ENCODE data around the gene ADD2.
"Not testable (repeated sequence)": the region's sequence is repeated elsewhere in the genome, so short reads cannot be mapped to it uniquely, and the experiment has no call there.

Gene ADD2

DNA sequence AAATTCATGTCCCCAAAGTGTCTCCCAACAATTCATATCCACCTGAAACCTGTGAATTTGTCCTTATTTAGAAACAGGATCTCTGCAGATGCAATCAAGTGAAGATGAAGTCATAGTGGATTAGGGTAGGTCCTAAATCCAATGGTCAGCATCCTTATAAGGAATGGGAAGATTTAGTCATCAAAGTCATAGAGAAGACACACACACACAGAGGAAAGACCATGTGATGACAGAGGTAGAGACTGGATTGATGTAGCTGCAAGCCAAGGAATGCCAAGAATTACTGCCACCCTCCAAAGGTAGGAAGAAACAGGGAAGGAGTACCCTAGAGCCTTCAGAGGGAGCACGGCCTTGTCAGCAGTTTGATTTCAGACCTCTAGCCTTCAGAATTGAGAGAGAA lies 17.7 kb downstream of the ADD2 start:
- no peak for DNase-seq

DNA sequence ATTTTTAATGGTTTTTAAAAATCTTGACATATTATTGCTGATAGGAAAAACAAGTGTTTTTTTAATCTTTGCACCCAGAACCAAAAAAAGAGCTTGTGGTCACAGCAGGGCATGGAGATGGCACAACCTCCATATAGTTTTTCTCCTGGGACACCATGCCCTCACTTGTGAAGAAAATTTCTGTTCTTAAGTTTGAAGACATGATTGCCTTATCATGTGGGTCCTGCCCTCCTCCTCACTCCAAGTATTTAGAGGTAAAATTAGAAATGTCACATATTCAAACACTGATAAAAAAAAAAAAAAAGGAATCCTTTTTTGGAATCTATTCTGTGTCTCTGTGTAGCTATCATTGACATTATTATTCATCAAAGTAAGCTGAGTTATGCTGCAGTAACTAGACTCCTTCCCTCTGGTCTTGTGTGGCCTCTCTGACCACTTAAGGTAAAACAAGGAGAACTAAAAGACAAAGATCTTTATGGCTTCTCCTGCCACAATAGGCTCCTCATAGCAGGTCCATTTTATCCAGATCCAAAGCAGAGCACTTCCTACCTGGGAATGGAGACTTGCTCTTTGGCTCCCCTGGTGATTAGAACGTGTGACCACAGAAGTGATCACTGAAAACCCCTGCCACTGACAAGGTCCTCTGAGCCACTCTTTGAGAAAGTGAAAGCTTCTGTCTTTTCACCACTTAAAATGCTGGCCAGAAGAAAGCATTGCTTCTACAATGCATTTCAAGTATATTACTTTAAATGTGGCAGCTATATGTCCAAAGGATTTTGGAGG lies 19.8 kb downstream of the ADD2 start:
- peak; percentile 29 for DNase-seq

DNA sequence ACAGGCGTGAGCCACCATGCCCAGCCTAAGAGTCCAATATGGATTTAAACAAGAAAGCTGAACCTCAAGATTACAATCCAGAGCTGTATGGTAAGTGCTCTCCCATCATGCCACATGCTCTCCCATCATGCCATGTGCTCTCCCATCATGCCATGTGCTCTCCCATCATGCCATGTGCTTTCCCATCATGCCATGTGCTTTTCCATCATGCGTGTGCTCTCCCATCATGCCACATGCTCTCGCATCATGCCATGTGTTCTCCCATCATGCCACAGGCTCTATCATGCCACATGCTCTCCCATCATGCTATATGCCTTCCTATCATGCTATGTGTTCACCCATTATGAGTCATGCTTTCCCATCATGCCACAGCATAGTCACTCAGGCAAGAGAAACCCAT lies 20.7 kb downstream of the ADD2 start:
- DNase-seq: no peak

DNA sequence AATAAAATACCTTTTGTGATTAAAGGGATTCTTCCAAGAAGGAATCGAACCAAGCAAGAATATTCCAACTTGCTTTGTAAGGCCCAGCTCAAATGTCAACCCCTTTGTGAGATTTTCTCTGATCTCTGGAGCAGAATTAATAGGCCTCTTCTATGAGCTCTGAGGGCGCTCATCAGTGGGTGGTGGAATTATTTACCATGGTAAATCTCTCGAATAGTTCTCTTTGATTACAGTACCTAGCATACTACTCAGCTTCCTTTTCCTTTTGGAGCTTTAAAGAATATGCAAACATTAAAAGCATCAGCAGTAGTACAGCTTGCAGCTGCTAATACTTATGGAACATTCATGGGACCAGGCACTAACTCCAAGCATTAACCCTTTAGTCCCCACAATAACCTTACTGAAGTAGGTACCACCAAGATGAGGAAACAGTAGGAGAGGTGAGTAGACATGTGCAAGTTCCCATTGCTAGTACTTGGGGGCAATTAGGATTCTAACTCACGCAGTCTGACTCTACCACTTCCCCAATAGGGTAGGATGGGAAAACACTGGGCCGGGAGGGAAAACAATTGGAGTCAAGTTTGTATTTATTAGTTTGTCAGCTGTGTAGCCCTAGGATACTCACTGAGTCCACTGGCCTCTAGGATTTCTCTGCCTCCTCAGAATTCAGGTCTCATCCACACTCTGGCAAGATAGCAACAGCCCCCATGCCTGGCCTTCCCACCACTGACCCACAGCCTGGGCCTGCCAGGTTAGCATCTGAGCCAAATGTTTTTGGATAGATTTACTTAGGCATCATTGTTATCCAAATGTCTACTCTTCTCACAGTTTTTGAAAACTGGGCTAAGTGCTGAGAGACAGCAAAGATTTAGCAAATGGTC lies 21.7 kb downstream of the ADD2 start:
- no peak for DNase-seq

DNA sequence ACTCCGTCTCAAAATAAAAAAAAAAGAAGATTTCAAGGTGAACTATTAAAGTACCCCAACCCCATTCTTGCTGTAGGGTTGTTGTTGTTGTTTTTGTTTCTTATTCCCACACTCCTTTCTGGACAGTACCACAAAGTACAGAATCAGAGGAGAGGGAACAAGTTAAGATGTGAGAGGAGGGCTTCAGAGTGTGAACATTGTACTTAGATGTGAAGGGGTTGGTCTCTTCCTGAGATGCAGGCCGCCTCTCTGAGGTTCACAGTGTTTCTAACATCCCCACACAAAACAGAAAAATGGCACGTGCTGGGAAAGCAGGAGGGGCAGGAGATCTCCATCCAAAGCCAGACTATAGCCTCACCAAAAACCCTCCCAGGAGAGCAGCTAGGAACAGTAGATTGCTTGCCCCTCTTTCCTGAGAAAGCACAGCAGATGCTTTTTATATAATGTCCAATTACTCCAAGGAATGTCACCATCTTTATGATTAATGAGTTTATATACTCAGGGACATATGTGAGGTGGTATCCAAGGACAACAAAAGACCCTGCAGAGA lies 22.6 kb downstream of the ADD2 start:
- DNase-seq: no peak

DNA sequence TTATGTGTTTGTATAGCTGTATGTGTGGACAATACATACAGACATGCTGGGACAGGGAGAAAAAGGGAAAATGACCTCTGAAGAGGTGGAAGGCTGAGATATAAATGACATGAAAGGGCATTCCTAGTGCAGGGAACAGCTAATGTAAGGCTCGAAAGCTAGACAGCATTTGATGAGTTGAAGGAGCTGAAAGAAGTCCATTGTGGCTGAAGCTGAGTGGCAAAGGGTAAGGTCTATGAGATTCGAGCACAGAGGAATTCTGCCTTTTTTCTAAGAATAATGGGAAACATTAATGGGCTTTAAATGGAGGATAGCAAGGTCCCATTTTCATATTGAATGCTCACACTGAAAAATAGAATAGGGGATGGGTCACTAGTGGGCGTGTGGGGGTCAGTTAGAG lies 23.6 kb downstream of the ADD2 start:
- DNase-seq: no peak

DNA sequence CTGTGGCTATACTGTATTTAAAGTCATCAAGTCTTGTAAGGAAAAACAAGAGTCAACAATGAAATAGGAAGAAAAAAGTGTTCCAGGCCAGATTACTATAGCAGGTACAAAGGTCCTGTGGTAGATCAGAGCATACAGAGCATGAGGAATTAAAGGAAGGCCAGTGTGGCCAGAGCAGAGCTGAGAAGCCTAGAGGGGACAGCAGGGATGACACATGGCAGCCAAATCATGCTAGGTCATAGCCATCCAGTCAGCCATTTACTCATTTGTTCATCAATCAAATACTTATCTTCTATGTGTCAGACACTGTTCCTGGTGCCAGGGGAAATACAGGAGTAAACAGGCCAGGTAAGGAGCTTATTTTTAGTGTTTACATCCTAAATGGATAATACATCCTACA lies 24.3 kb downstream of the ADD2 start:
- DNase-seq: no peak

DNA sequence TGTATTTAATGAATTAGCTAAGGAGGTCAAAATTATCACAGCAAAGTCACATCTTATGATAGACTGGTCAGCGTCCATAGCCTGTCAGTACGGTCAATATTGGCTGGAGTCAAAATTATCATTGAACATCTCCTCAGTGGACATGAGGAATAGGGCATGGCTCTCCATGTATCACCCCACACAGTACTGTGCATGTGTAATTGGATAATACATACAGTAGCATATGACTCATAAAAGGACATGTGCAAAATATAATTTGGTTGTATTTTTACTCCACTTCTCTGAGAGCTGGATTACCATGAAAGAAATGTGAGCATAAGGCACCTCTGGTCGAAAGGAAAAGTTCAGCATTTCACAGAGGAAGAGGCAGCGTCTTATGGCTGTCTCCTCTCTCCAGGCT lies 24.9 kb downstream of the ADD2 start:
- DNase-seq: no peak

DNA sequence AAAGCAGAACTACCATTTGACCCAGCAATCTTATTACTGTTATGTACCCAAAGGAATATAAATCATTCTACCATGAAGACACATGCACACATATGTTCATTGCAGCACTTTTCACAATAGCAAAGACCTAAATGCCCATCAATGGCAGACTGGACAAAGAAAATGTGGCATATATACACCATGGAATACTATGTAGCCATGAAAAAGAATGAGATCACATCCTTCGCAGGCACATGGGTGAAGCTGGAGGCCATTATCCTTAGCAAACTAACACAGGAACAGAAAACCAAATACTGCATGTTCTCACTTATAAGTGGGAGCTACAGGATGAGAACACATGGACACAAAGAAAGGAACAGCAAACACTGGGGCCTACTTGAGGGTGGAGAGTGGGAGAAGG lies 28.5 kb downstream of the ADD2 start:
- not testable (repeated sequence) for DNase-seq

DNA sequence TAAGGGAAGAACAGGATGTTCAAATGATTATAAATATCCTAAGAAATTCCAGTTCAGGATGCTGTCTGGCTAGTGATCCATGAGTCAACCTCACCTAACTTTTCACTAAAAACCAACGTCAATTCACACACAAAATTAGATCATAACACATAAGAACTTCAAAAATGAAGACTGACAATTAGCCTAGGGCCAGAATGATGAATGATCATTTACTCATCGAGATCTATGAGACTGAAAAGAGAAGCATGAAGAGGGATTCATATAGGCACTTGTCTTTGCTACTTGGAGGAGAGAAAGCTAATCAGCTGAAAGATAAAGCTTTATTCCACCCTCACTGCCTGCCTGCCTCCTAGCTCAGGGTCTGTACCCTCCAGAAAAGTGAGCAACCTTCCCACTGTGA lies 29.8 kb downstream of the ADD2 start:
- DNase-seq: no peak

DNA sequence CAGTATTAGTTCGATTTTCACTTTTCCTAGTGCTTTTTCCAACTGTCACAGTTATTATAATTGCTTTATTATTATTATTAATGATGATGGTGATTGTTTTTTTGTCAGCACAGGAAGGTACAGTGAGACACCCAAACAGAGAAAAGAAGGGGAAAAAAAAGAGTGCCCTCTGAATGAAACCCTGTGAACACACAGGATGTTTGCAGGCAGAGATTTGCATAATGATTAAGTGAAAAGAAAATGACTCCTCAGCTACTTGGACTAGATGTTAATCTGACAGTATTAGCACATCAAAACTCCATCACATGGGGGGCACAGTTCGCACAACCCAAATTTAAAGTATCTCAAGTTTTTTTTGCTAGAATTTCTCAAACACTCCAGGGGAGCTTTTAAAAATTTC lies 32.9 kb downstream of the ADD2 start:
- no peak for DNase-seq

DNA sequence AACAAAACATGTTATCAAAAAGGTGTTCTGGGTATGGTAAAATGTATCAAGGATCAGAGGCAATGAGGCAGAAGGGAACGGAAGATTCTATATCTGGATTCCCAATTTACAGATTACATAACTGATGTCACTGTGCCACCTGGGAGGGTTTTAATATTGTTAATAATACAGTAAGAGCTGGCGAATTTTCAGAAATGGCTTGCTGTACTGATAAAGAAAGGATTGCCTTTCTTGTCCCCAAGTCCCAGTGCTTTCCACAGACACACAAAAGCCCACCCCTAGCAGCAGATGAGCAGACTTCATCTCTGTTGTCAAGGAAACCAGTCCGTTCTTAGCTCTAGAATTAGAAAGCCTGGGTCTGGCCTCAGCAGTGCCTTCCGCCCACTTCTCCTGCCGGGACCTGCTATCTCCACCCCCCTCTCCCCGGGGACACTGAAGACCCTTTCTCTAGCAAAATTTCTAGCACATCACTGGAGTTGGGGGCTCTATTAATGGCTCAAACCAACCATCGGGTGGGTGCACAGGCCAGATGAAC lies 34.3 kb downstream of the ADD2 start:
- DNase-seq: no peak

DNA sequence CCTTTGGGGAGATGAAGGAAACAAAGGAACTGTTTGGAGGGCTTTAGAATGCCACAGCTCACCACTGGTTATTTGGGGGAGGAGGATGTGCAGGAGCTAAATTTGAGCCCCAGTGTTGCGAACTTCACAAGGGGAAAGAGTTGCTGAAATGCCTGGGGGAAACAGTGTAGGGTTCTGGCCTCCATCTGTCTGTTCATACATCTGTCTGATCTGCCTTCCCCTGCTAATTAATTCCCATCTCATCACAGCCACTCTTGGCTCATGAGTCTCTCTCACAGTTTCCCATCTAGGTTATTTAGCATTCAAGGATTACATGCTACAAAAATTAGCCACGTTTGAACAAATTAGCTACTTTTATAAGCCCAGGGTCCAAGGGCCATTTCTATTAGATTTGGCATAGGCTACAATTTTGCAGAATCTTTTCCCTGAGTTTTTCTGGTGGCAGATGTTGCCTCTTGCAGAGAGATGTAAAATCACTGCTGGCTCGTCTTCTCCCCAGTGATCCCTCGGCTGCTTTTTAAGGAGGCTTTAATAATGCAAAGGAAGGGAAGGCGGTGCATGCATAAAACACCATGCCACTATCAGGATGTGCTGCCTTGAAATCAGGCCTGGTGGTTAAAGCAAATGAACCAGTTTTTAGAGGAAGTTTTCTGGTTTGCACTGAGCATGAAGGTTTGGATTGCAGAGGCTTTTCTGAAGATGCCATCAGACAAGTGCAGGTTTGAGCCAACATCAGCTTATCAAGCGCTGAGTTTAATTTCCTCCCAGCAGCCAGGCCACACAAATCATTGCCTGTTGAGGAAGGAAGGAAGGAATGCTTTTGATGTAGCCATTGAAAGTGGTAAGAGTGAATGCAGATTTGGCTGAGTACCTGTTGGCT lies 35.0 kb downstream of the ADD2 start:
- DNase-seq: no peak

DNA sequence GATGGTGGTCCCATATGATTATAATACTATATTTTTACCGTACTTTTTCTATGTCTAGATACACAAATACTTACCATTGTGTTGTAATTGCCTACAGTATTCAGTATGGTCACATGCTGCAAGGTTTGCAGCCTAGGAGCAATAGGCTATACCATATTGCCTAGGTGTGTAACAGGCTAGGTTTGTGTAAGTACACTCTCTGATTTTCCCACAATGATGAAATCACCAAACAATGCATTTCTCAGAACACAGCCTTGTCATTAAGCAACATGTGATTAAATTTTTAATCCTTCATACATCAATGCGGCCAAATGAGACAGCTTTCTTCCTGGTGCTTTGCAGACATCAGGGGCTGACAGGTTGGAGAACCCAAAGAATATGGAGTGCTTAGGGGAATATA lies 37.3 kb downstream of the ADD2 start:
- DNase-seq: no peak

DNA sequence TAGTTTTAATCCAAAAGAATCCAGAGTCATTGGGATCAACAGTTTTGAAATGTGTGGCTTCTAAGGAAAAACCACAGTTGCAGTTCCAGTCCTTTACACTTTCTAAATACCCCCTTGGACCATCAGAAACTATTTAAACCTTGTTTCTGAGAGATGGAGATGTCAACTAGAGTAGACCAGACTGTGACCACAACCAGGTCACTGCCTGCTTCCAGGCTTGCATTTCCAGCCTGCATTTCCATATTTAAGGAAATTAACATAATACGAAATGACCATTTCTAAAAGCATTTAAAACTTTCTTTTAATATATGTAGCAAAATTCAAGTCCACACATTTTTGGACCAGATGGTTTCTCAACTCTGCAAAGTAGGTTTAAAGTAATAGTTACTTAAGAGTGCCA lies 38.4 kb downstream of the ADD2 start:
- DNase-seq: no peak

DNA sequence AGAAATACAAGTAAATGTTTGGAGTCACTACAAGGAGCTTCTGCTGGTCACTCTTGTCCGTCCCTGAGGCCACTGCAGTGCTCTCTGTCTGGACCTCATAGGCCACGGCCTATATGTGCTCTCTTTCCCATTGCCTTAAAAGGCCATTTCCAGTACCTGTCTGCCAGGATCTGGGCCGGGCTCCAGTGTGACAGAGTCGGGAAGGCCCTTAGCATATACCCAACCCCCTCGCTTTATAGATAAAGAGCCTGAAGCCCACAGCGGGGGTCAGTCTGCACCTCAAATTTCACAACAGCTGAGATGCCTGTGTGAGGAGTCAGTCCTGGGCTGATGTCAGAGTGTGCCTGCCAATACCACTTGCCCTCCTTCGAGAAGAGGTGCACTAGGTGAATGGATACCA lies 39.9 kb downstream of the ADD2 start:
- DNase-seq: no peak

DNA sequence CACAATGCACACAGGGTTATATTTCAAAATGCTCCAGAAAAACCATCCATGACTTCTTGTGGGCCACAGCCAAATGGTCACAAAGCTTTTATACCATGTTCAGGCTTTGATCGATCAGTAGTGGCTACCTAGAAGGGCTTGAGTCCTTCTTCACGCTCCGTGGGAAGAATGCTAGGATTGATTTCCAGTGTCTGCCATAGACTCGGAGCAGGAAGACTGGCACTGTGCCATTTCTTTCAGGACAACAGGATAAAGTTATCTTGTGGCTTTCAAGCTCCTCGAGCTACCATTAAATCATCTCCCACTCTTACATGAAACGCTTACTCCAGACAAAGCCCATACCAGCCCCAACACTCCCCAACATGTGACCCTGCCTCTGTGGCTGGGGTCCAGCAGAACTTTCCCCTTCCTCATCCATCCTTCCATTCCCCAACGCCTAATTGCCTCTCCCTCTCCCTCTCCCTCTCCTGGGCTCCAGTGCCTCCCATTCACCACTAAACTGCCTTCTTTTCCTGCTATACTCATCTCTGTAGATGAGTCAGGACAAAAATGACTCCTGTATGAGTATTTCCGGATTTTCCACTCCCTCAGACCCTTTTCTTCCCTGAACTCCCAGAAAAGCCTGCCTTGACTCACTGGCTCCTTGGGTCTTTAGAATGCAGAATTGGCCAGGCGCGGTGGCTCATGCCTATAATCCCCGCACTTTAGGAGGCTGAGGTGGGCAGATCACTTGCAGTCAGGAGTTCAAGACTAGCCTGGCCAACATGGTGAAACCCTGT lies 40.9 kb downstream of the ADD2 start:
- DNase-seq: no peak

DNA sequence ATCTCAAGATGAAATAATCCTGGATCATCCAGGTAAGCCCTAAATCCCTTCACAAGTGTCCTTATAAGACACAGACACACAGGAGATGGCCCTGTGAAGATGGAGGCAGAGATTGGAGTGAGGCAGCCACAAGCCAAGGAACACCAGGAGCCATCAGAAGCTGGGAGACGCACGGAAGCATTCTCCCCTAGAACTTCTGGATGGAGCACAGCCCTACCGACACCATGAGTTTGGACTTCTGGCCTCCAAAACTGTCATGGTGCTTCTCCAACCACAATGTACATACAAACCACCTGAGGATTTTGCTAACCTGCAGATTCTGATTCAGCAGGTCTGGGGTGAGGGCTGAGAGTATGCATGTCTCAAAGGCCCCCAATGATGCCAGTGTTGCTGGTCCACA lies 42.5 kb downstream of the ADD2 start:
- no peak for DNase-seq

DNA sequence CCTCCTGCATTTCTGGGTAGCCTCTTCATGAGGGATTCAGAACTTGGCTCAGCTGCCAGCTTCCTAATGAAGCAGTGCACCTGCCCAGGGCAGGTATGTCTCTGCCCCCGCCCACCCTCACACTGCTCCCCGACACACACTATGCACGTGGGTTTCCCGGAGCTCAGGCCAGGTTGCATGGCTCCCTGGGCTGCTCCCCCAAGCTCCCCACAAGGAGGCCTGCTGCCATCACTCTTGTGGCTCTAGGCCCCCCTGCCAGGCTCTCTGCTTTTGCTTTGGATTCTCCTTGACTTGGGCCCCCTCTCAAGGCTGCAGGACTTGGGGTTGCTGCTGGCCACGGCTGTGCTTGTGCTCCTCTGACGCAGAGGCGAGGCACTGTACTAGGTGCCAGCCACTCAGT lies 43.6 kb downstream of the ADD2 start:
- no peak for DNase-seq

DNA sequence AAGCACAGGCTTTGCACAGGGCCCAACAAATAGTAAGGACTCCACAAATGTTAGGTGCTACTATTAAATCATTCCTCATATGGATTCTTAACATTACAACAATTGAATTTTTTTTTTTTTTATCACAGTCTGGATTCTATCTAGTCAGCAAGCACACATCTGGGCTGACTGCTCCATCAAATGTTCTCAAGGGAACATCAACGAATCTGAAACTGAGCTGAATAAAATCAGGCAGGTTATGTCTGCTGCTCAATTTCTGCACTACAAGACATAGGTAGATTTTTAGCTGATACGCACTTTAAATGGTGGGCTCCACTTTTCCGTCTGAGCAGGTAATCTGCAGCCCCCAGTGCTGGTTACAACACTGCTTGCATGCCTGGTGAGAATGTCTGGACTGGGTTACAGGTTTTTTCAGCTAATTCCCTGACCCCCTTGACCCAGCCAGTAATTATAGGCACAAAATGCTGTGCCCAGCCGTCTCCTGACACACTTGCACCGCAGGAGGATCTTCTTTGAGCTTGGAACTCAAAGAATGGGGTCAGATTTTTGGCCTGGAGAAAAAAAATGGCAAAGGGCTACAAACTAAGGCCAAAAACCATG lies 44.6 kb downstream of the ADD2 start:
- DNase-seq: no peak

DNA sequence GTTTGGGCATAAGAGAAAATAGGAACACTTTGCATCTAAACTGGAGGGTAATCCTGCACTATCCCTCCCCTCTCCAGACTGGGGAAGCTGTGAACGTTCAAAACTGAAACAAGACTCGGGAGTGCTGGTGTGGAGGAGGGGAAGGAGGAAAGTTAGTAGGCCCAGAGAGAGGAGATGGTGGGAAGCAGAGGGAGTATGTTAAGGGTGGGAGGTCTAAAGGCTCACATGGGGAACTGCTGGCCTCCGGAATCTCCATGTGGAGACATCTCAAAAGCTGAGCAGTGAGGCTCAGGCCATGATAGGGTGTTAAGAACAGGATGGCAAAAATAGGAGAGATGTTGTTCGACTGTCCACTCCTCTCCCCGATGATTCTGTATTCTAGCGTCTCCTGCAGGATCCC lies 47.9 kb downstream of the ADD2 start:
- no peak for DNase-seq

DNA sequence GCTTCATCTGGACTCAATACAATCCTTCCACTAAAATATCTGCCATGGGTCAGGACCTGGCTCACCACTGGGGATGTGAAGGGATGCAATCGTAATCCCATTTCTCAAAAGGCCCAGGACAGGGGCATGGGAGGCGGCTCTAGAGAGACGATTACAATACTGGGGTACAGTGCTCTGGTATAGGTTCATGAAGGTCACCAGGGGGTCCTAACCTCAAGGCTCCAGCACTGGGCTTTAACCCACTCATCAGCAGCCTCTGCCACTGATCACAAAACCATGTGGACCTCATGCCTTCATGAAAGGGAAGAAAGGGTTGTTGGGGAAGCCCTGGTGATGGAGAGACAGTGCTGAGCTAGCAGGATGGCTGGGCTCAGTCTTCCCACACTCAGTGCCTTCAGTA lies 48.8 kb downstream of the ADD2 start:
- no peak for DNase-seq
